B cell (primary cell): ENCODE measurements around the gene NFYC.

Experiments
- CTCF ChIP-seq: fragments of 200-600 bp; IDR thresholded peaks from one replicate; pipeline ENCODE4 v1.8.0; 2022; ENCODE audit warnings: antibody characterized with exemption, mild to moderate bottlenecking
- EZH2 ChIP-seq: IDR thresholded peaks from 2 replicates; pipeline ENCODE4 v1.6.1; 2012; ENCODE audit warnings: borderline replicate concordance, low read depth, mild to moderate bottlenecking, moderate library complexity, low read length; ENCODE audit not compliant: insufficient read depth, poor library complexity, severe bottlenecking

- TF ChIP-seq CTCF (no peak), EZH2 (no peak)
Observed at GRCh38 chr1:40777224-40777970, 85.9 kb downstream of the NFYC start.
